Measurements from ENCODE around the gene CDCA3. TPM values are rescaled to one million over a fixed set of nuclear protein-coding genes. Genes with fewer than 3 reads are reported as not detected.

CDCA3 gene
- total RNA-seq, 4 donors from 2014 or later, result 0.25 to 4.4 (median 0.65) TPM

DNA sequence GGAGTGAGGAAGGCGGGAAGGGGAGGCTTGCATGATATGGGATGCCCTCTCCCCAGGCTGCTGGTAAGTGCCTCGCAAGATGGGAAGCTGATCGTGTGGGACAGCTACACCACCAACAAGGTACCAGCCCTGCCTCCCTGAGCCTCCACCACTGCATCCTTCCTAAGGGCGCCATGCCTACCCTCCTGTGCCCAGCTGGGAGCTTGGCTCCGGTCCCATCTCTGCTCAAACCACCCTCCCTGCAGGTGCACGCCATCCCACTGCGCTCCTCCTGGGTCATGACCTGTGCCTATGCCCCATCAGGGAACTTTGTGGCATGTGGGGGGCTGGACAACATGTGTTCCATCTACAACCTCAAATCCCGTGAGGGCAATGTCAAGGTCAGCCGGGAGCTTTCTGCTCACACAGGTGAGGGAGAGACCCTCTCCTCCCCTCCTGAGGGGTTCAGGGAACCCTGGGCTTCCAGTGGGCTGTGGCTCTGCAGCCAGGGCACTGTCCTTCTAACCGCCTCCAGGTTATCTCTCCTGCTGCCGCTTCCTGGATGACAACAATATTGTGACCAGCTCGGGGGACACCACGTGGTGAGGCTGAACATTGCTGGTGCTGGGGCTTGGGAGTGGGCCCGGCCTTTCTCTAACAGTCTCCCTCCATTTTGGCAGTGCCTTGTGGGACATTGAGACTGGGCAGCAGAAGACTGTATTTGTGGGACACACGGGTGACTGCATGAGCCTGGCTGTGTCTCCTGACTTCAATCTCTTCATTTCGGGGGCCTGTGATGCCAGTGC lies 7.8 kb downstream of the CDCA3 start:
- no peak for DNase-seq
- H3K27ac ChIP-seq, result no peak overlapping the region
- no peak overlapping the region for H3K4me3 ChIP-seq
- intact Hi-C loops (cut with DNase I; ENCODE audit: low total_unique reads), result no loop called here
- no peaks in the 10 kb centered on the region for H3K36me3 ChIP-seq
- no peak for ATAC-seq
- in situ Hi-C loops (cut with MboI; ENCODE audit: low sequenced_read_pairs in 4 of 4), result loop anchor here in 1 of 4 donors (10.0 kb wide), 1 partner anchor 109 kb away; no protein-coding TSS in a partner anchor
- no peak for TF ChIP-seq POLR2A (IDR thresholded peaks at IDR 0.05)
- no peak for TF ChIP-seq CTCF (IDR thresholded peaks at IDR 0.05 in 4 of 5, conservative IDR thresholded peaks at IDR 0.05 in 1 of 5)
- H3K9me3 ChIP-seq, result no peaks in the 10 kb centered on the region
- no peaks in the 10 kb centered on the region for H3K27me3 ChIP-seq
- H3K4me1 ChIP-seq, result no peaks in the 10 kb centered on the region

DNA sequence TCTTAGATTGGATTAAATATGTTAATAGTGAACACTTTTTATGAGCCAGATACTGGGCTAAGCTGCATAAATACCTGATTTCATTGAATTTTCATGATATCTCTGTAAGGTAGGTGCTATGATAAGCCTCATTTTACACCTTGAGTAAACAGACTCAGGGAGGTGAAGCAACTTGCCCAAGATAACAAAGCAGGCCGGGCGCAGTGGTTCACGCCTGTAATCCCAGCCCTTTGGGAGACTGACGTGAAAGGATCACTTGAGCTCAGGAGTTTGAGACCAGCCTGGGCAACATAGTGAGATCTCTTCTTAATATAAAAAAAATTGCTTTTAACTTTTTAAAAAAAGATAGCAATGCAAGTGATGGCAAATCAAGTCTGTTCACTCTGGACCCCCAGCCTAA lies 9.0 kb downstream of the CDCA3 start:
- Histone ChIP-seq H3K27me3 (no peaks in the 10 kb centered on the region), H3K4me1 (no peaks in the 10 kb centered on the region), H3K4me3 (no peak overlapping the region), H3K27ac (no peak overlapping the region), H3K36me3 (no peaks in the 10 kb centered on the region), H3K9me3 (no peaks in the 10 kb centered on the region)
- DNase-seq (no peak), ATAC-seq (no peak)
- TF ChIP-seq POLR2A (IDR thresholded peaks at IDR 0.05) (no peak), CTCF (IDR thresholded peaks at IDR 0.05 in 4 of 5, conservative IDR thresholded peaks at IDR 0.05 in 1 of 5) (no peak)
- in situ Hi-C loops (cut with MboI; ENCODE audit: low sequenced_read_pairs in 4 of 4), result loop anchor here in 1 of 4 donors (10.0 kb wide), 1 partner anchor 107 kb away; no protein-coding TSS in a partner anchor
- intact Hi-C loops (cut with DNase I; ENCODE audit: low total_unique reads), result no loop called here

- H3K27ac ChIP-seq, result no peak within 1 kb of the TSS
- H3K4me3 ChIP-seq, result no peak within 1 kb of the TSS
- H3K27me3 ChIP-seq, result no peaks in the 10 kb centered on the region
- intact Hi-C loops (cut with DNase I; ENCODE audit: low total_unique reads) (no loop called here), in situ Hi-C loops (cut with MboI; ENCODE audit: low sequenced_read_pairs in 4 of 4) (loop anchor here in 1 of 4 donors (10.0 kb wide), 1 partner anchor 106 kb away; no protein-coding TSS in a partner anchor)
- no peaks in the 10 kb centered on the region for H3K36me3 ChIP-seq
- ATAC-seq, result no peak
- no peaks in the 10 kb centered on the region for H3K4me1 ChIP-seq
- TF ChIP-seq CTCF (IDR thresholded peaks at IDR 0.05 in 4 of 5, conservative IDR thresholded peaks at IDR 0.05 in 1 of 5) (no peak), POLR2A (IDR thresholded peaks at IDR 0.05) (no peak)
- H3K9me3 ChIP-seq, result no peaks in the 10 kb centered on the region
- DNase-seq, result no peak
These were observed 10.1 kb downstream of the CDCA3 start, which contains the start of gene GNB3 for GRCh38 chr12:6840761-6841515. Gene GNB3 (plus strand): TSS chr12:6840925. CDS start chr12:6841288, 363 bp downstream.

DNA sequence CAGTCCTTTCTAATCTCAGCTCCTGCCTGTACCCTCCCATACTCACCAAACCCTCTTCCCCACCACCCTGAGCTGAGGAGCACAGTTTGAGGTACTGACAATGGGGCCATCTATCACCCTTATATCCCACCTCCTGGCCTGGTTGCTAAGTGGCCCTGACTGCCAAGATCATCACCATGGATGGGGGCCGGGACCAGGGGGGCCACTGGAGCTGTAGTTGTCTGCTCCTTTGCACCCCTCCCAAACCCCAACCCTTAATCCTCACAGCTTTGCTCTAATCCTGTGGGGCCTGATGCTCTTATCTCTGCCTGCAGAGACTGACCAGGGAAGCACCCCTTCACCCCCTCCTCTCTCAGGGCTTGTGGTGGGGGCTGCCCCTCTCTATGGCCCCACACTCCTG lies 10.8 kb downstream of the CDCA3 start:
- Histone ChIP-seq H3K9me3 (no peaks in the 10 kb centered on the region), H3K27ac (no peak overlapping the region), H3K36me3 (no peaks in the 10 kb centered on the region), H3K4me1 (no peaks in the 10 kb centered on the region), H3K4me3 (no peak overlapping the region), H3K27me3 (no peaks in the 10 kb centered on the region)
- ATAC-seq (no peak), DNase-seq (no peak)
- TF ChIP-seq CTCF (IDR thresholded peaks at IDR 0.05 in 4 of 5, conservative IDR thresholded peaks at IDR 0.05 in 1 of 5) (no peak), POLR2A (IDR thresholded peaks at IDR 0.05) (no peak)
- in situ Hi-C loops (cut with MboI; ENCODE audit: low sequenced_read_pairs in 4 of 4) (loop anchor here in 1 of 4 donors (10.0 kb wide), 1 partner anchor 106 kb away; no protein-coding TSS in a partner anchor), intact Hi-C loops (cut with DNase I; ENCODE audit: low total_unique reads) (no loop called here)
